HG03575 (cell line): ENCODE results near the gene FCRL1.

ENCODE experiments used
- ATAC-seq: cut with Tn5 transposase; IDR thresholded peaks from one replicate; pipeline ENCODE4 v1.9.1; 2021; ENCODE audit not compliant: unreplicated experiment, insufficient number of reproducible peaks, low FRiP score; ENCODE audit errors: extremely low read depth

The FCRL1 gene

GRCh38 chr1:157748262-157748817 lies 71.6 kb downstream of the FCRL1 start:
- ATAC-seq = no peak
